ENCODE data around the gene CCDC85C.

GRCh38 chr14:99565383-99565782, 38.6 kb downstream of the CCDC85C start:
- TF ChIP-seq CTCF (IDR thresholded peaks at IDR 0.05): no peak
- no peak for TF ChIP-seq POLR2AphosphoS5 (IDR thresholded peaks at IDR 0.05)
- TF ChIP-seq EP300 (IDR thresholded peaks at IDR 0.05): no peak
